NCI-H774 (cell line): ENCODE measurements around the gene ERBIN.
"Not testable (repeated sequence)": the region's sequence is repeated elsewhere in the genome, so short reads cannot be mapped to it uniquely, and the experiment has no call there.

Experiments used
- DNase-seq: peaks from one replicate; lab custom pipeline; 2025; lab: John Stamatoyannopoulos, UW

ERBIN gene

DNA sequence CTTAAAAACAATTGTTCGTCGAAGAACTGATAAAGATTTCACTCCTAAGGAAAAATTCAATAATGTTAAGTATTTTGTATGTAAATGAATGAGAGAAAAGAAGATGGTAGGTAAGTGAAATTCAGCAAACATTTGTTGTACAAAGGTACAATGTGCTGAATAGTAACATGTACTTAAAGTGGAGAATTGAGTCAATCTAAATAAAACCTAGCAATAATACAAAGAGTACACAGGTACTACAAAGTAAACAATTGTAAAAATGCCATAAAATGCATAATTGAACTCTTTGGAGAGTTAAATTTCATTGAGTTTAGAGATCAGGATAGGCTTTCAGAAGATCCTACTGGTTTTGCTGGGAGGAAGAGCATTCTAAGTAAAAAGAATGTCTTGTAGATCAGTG, 82.9 kb downstream of the ERBIN start:
- no peak for DNase-seq

DNA sequence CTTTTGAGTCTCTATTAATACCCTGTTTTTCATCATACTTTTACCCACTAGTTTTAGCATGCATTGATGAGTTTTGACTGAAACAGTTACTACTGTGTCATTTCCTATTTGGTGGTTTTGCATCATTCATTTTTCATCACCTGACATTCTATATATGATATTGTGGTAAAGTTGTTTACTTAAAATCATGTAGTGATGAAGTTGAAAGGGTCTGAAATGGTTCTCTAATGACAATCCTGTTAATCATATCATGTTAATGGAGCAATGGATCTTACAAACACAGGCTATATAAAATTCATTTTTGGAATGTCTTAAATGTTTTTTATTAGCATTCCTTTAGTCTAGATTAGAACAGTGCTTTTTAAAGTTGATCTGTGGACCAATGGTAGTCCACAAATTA, 84.1 kb downstream of the ERBIN start:
- DNase-seq = no peak

DNA sequence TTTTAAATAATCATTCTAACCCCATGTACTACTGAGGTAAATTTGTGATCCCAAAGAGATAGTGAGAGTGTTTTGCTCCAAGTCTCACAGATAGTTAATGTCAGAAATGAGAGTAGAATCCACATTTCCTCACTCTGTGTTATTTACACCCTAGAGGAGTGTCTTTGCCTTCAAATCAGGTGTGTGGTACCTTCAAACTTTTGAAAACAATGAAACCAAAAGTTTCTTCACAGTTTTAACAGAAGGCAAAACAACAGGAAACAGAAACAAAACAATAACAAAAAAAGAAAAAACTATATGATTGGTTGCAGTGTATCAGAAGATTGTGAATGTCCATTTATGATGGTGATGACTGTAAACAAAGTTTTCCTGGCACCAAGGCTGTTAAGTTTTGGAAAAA, 85.9 kb downstream of the ERBIN start:
- no peak for DNase-seq

DNA sequence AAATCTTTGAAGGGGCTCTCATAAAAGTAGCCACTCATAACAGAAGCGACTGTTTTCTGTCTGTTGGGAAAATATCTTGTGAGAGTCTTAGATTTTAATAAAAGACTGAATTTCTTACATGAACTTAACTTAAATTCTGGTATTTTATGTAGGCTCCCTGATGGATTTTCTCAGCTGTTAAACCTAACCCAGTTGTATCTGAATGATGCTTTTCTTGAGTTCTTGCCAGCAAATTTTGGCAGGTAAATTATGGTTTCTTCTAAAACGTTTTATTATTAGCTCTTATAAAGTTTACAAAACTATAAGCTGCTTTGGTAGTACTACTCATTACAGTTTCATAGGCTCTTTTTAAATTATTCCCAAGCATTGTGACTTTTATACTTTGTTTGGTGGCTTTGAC, 87.0 kb downstream of the ERBIN start:
- no peak for DNase-seq

DNA sequence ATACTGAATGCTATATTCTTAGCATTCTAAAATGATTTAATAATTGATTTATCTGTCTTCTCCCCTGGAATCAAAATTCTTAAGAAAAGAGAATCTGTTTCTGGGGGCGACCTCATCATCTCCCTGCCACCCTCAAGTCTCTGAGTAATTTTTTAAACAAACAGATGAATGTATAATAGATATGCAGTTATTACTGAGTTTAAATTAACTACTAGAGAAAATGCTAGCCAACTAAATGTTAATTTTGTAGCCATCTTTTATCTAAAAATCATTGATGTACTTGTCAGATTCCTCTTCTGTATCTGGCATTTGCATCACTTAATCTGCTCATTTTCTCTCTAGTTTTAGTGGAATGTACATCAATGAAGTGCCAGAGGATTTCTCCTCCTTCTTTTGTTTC, 87.5 kb downstream of the ERBIN start:
- DNase-seq = no peak

DNA sequence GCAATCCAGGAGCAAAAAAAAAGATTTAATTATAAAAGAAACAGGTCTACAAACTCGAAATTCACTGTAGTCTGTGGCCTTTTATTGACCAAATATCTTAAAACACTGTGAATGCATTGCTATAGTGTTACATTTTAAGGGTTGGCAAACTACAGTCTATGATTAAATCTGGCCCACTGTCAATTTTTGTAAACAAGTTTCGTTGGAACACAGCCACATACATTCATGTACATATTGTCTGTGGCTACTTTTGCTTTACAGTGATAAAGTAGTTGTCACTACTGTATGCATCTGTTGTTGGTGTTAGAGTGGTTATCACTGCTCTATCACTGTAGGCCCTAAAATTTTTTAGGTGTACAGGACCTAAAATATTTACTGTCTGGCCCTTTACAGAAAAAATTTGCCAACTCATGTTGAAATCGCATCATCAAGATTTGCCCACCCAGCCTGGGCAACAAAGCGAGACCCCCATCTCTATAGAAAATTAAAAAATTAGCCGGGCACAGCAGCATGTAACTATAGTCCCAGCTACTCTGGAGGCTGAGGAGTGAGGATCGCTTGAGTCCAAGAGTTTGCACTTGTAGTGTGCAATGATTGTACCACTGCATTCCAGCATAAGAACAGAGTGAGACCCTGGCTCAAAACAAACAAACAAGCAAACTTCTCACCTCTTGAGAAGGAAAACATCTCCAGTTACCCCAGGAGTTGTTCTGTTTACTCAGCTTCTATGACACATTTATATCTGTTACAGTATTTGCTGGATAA, 89.0 kb downstream of the ERBIN start:
- no peak for DNase-seq

DNA sequence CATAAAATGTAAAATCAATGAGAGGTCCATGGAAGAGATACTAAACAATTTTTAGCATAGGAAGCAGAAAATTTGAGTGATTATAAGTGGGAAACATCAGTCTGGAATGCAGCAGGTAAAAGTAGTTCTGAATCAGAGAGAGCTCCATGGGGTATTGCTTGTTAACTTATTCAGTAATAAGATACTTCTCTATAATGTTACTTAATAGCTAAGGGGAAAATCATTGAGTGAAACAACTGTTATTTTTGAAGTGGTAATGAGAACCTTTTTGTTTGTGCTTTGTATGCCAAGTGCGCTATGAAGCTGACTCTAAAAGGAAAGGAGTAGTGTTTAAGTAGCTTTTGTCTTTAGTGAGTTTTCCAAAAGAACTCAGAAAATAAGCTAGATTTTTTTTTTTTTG, 95.2 kb downstream of the ERBIN start:
- DNase-seq = no peak

DNA sequence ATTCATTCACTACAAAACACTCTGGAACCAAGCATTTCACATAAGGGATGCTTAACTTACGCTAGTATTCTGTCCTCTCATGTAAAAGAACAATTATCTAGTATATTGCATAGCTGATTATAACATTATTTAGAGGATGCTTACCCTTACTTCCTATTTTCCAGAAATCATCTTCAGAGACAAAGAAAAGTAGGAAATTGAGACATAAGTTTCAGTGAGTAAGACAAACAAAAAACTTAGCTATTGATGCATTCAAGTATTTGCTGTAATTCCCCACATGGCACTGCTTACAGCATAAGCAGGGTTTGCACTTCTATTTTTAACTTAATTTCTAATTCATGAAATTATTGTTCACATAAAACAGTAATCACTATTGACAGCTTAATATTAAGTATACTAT, 112.9 kb downstream of the ERBIN start:
- DNase-seq = no peak

DNA sequence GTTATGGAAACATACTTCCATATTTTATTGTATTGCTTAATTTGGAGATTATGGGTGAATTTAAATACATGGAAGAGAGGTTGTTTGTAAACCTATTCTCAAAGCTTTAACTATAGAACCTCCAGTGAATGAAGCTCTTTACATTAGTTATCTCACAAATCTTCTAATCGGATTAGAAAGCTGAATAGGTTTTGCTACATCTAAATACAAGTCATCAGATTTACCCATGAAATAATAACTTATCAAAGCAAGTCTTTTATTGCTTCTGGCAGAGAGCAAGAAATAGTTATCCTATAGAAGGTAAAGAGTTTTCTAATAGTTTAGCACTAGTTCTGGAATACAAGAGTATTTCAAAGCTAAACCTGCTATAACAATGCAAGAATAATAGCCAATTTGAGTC, 113.3 kb downstream of the ERBIN start:
- DNase-seq = no peak

DNA sequence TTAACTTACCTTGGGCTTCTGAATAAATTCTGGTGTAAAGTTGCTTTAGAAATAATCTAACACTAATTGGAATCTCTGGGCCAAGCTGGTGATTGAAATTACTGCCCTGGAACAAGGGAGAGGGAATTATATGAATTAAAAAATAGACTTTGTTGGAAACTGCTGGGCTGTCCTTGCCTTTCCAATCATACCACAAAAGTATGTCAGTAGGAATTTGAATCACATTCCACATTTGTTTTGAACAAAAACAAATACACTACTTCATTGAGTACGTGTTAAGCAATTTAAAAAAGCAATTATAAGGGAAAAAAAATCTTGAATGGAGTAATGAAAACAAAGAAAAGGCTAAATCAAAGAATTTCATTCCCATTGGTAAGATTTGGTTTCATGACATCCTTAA, 115.3 kb downstream of the ERBIN start:
- DNase-seq = no peak

DNA sequence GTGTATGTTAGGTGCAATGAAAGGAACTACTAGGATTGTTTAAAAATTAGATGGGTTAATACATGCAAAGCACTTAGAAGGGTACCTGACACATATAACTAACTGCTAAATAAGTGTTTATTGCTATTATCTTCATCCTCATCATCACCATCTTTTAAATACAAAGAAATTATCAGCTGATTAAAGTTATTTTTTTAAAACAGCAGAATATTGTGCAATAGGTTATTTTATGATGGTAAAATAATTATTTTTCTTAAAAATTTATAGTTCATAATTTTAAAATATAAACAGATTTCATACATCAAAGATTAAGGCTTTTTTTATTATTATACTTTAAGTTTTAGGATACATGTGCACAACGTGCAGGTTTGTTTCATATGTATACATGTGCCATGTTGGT, 130.9 kb downstream of the ERBIN start:
- DNase-seq = no peak

DNA sequence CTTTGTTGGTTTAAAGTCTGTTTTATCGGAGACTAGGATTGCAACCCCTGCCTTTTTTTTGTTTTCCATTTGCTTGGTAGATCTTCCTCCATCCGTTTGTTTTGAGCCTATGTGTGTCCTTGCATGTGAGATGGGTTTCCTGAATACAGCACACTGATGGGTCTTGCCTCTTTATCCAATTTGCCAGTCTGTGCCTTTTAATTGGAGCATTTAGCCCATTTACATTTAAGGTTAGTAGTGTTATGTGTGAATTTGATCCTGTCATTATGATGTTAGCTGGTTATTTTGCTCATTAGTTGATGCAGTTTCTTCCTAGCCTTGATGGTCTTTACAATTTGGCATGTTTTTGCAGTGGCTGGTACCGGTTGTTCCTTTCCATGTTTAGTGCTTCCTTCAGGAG, 134.9 kb downstream of the ERBIN start:
- not testable (repeated sequence) for DNase-seq

DNA sequence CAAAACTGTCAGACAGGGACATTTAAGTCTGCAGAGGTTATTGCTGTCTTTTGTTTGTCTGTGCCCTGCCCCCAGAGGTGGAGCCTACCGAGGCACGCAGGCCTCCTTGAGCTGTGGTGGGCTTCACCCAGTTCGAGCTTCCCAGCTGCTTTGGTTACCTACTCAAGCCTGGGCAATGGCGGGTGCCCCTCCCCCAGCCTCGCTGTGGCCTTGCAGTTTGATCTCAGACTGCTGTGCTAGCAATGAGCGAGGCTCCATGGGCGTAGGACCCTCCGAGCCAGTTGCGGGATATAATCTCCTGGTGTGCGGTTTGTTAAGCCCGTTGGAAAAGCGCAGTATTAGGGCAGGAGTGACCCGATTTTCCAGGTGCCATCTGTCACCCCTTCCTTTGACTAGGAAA, 136.7 kb downstream of the ERBIN start:
- DNase-seq = not testable (repeated sequence)

DNA sequence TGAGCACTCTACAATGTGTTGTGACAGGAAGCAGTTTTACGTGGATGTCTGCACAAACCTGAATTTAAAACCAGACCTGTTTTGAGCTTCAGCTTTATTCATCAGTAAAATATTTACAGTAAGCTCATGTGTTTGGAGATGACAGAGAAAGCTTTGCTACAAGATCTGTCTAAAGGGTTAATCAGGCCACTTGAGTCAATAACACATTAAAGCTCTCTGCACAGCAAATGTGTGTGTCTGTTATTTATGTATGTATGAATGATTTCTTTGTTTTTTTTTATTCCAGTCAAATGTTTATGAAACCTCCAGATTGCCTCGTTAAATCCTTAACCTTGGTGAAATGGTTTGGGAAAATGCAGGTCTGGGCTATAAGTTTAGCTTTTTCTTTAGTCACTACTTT, 140.5 kb downstream of the ERBIN start:
- no peak for DNase-seq

DNA sequence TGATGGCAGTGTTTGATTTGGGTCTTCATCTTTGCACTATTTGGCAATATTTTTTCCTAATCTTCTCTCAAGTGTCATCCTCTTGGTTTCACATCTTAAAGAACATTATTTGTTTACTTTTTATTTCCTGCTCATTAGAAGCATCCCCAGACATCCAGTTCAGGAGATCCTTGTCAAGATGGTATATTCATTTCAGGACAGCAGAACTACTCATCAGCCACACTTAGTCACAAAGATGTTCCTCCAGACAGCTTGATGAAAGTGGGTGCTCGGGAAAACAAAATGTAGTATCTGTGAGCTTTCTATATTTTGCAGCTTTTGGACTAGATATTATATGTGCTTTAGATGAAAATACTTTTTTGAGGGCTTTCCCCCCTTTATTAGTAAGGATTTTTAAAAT, 145.7 kb downstream of the ERBIN start:
- no peak for DNase-seq

DNA sequence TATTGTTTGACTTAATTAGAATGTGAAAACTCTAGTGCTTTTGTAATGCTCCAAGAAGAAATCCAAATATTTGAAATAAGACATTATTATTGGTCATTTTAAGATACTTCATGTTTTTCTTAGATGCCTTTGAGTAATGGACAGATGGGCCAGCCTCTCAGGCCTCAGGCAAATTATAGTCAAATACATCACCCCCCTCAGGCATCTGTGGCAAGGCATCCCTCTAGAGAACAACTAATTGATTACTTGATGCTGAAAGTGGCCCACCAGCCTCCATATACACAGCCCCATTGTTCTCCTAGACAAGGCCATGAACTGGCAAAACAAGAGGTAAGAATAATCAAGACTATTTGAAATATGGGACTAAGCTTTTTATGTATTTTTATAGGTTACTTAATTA, 148.5 kb downstream of the ERBIN start:
- no peak for DNase-seq

DNA sequence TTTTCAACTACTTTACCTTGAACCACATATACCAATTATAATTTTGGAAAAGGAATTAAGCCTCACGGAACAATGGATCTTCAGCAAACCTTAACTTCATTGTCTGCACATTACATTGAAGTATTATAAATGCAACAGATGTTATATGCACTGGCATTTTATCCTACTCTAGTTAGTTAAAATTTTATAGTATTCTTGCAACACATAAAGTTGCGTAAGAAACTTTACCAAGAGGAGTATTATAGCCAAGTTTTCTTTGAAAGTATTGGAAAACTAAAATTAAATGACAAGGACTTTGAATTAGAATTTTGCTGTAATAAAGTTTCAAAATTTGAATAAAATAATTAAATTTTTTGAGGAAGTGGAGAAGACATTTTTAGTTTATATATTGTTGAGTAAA, 154.3 kb downstream of the ERBIN start:
- no peak for DNase-seq

DNA sequence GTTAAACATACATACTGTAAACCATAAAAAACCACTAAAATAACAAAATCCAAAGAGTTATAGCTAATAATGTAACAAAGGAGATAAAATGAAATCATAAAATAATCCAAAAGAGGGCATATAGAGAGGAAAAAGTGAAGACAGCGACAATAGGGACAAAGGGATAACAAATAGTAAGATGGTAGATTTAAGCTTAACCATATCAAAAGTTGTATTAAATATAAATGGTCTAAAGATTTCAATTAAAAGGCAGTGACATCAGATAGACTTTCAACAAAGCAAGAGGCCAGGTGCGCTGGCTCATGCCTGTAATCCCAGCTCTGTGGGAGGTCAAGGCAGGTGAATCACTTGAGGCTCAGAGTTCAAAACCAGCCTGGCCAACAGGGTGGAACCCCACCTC, 163.0 kb downstream of the ERBIN start:
- DNase-seq = no peak

DNA sequence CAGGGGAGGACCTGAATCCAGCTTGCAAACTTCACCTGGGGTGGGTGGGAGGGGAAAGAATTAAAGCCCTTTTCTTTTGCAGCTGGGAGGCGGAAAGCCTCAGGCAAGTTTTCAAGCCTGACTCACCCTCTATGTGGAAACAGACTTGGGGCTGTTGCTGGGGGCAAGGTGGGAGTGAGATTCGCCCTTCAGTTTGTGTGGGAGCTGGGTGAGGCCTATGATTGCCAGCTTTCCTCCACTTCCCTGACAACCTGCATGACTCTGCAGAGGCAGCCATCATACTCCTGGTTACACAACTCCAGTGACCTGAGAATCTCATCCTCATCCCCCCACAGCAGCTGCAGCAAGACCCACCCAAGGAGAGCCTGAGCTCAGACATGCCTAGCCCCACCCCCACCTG, 174.5 kb downstream of the ERBIN start:
- DNase-seq = no peak

DNA sequence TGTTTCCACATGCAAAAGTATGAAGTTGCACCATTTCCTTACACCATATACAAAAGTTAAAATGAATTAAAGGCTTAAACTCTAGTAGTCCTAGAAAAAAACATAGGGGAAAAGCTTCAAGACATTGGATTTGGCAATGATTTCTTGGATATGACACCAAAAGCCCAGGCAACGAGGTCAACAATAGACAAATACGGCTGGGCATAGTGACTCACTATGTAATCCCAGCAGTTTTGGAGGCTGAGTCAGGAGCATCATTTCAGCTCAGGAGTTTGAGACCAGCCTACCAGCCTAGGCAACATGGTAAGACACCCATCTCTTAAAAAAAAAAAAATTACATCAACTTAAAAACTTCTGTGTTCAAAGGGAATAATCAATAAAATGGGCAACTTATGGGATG, 186.8 kb downstream of the ERBIN start:
- DNase-seq = no peak

DNA sequence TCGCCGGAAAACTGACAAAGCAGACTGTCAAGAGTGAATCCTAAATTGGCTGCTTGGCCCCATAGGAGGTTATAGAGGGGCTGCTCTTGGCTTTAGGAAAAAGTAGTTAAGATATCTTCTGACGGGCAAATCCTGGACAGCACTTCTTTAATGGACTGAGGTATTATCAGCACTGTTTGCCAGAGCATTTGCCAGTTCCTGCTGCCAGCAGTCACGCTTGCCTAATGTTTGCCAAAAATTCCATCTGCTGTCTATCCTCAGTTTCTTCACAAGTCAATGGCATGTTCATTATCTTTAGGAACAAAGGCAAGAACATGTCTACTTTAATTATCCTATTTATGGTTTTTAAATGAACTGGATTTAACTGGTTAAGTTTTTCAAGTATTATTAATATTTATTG, 191.9 kb downstream of the ERBIN start:
- no peak for DNase-seq

DNA sequence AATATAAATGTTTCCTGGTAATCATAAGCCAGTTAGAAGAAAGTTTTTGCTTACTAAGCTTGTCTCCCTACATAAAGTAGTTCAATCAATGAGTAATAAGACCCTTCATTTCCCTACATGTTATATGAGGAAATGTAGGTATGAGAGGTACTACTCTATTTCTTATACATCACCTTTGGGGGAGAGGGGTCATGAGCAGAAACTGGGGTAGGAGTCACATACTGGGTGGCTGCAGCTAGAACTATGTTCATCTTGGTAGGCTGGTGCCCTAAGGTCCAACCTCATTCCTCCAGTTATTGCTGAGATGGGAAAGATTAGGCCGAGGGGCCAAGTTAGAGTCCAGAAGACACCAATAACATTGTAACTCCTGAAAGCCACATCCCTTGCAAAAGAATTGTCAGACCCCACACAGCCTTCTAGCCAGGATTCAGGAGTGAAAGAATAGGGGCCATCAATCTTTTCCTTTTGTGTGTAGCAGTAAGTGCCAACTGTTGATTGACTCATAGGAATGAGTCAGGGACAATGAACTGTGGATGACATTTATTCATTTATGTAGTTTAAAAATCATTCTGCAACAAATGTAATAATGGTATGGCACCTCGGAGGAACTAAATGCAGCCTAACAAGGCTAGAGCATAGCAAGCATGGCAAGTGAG, 196.1 kb downstream of the ERBIN start:
- no peak for DNase-seq

DNA sequence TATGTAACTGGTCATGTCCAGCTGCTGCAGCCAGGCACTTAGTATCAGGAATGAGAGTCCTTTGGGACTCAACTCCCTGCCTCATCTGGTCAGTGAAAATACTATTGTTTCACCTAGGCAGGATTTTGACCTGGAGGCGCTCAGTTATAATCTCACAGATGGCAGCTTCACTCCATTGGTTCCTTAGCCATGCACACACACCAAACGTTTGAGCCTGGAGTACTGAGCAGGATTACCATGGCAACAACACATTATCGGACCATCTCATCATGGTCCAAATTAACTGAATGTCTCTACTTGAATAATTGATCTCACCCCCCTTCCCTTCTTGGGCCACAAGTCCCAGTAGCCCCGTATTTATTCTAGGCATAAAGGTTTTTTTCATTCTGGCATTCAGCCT, 202.8 kb downstream of the ERBIN start:
- no peak for DNase-seq

DNA sequence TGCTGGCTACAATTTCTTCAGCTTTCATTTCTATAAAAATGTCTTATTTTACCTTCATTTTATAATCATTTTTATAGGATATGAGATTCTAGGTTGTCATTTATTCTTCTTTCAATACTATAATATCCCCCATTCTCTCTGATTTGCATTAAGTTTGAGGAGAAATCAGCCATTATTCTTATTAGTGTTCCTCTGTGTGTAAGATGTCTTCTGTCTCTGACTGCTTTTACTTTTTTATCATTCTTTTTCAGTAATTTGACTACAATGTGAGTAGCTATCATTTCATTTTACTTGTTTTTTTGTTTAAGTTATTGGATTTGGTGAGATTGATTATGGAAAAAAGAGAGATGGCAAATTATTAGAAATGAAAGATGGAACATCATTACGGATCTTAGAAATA, 204.1 kb downstream of the ERBIN start:
- no peak for DNase-seq
